Kasumi-1 (cell line): ENCODE results near the gene CARMIL3.

Experiments used
- DNase-seq, 2 experiments: peaks; one replicate each; lab custom pipeline; 2025; lab: John Stamatoyannopoulos, UW

CARMIL3 gene

DNA sequence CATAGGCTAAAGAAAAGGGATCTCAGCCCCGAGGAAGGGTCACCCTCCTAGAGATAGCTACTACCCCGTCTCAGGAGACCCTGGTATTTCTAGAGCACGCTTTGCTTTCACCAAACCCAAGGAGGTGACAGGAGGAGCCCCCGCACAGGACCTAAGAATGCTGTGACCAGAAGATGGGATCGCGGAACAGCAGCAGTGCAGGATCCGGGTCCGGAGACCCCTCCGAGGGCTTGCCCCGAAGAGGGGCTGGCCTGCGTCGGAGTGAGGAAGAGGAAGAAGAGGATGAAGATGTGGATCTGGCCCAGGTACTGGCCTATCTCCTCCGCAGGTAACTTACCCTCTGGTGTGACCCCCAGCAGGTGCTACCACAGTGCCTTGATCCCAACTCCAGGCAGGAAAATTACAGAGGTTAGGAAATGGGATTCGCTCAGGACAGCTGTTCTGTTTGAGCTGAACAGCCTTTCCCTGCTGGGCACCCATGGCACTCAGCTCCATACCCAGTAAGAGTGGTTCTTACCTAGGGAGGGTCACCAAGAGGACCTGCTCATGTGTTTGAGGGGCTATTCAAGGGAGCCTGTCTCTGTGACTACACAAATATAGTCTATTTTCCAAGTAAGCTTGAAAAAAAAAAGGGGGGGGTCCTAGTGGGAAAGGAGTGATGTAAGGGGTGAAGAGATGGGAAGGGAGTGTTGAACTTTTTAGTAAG is 63.8 kb downstream of the CARMIL3 start:
- DNase-seq, result no peak

DNA sequence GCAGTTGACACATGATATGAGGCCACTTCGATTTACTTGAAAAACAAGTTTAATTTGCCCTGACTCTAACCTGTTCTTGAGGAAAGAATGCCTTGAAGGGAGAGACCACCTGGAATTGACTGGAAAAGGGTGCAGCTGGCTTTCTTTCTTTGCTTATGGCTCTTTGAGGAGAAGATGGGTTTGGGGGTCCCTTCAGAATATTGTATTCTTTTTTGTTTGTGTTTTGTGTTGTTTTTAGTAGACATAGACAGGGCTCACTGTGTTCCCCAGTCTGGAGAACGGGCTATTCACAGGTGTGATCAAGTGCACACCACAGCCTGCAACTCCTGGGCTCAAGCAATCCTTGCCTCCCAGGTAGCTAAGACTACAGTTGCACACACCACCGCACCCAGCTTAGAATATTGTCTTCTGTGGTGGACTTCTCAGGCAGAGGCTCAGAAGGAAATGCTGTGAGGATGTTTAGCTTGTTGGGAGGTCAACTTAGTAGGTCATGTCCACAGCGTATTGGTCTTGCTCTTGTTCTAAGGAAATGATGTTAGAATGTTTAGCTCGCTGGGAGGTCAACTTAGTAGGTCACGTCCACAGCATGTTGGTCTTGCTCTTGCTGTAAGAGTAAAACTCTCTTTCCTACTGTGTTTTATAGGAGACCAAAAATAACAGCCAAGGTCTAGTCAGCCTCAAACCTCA is 64.5 kb downstream of the CARMIL3 start:
- no peak for DNase-seq

DNA sequence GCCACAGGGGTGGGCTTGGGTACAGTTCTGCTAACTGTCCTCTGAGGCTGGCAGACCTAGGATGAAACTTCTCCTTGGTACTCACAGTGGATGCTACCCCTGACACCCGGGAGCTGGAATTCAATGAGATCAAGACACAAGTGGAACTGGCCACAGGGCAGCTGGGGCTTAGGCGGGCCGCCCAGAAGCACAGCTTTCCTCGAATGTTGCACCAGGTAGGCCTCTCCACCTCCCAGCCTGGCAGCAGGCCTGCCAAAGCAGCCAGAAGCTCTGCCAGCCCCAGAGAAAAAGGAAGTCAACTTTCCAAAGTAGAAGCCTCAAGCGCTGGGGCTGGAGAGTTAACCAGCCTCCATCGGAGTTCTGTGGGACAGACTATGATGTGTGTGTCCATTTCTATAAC is 65.4 kb downstream of the CARMIL3 start:
- DNase-seq, result no peak
